GM12865 (cell line): ENCODE measurements around the gene ART4.

Source experiments
- DNase-seq: peaks from one replicate; pipeline ENCODE4 v3.0.0; 2010; ENCODE audit warnings: low read depth
- H3K4me3 ChIP-seq: 2 replicates; pipeline ENCODE4 v1.5.1; 2011; ENCODE audit warnings: mild to moderate bottlenecking, low read depth, low read length, control low read depth
- TF ChIP-seq, protein P1 (sequence below): IDR thresholded peaks from 2 replicates; pipeline ENCODE4 v1.5.1; 2011; ENCODE audit warnings: low read length, control low read depth, low read depth, inconsistent platforms; ENCODE audit not compliant: insufficient read depth; ENCODE audit errors: missing control alignments

The ART4 gene

DNA sequence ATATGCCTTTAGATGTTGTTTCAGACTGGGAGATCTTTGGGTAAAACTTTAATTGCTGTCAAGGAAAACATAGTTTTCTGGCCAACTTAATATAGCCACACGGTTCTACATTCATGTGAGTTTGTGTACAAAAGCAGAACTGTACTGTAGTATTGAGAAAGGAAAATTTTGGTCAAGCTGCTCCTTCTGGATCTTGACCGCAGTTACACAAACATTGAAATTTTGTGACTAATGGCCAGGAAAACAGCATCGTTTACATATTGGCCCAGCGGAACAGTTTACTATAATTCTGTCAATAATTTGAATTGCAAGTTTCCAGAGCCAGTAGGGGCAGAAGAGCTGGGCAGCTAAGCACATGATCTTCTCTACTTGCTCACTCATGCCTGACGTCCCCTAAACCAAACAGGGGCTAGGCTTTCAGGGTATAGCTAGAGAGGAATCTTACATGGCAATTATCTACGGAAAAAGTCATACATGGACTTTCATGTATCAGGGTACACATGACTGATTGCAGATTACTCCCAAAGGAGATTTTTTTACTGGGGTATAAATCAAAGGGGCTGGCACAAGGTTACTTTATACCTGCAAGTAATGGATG, 11.4 kb upstream of the ART4 start:
- H3K4me3 ChIP-seq: no peak overlapping the region
- TF ChIP-seq, protein P1, sequence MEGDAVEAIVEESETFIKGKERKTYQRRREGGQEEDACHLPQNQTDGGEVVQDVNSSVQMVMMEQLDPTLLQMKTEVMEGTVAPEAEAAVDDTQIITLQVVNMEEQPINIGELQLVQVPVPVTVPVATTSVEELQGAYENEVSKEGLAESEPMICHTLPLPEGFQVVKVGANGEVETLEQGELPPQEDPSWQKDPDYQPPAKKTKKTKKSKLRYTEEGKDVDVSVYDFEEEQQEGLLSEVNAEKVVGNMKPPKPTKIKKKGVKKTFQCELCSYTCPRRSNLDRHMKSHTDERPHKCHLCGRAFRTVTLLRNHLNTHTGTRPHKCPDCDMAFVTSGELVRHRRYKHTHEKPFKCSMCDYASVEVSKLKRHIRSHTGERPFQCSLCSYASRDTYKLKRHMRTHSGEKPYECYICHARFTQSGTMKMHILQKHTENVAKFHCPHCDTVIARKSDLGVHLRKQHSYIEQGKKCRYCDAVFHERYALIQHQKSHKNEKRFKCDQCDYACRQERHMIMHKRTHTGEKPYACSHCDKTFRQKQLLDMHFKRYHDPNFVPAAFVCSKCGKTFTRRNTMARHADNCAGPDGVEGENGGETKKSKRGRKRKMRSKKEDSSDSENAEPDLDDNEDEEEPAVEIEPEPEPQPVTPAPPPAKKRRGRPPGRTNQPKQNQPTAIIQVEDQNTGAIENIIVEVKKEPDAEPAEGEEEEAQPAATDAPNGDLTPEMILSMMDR: no peak
- DNase-seq: peak; percentile 22

DNA sequence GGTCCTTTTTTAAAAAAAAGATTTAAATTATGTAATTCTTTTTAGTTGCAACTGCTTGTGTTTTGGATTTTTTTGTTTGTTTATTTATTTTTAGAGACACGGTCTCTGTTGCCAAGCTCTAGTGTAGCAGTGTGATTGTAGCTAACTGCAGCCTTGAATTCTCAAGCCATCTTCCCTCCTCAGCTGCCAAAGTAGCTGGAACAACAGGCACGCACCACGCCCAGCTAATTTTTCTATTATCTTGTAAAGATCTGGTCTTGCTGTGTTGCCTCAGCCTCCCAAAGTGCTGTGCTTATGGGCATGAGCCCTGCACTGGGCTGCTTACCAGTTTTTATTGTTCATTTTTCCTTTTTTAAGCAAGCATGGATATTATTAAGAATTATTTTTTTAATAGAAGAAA, 10.6 kb upstream of the ART4 start:
- TF ChIP-seq, protein P1: no peak
- DNase-seq: no peak
- H3K4me3 ChIP-seq: no peak overlapping the region

DNA sequence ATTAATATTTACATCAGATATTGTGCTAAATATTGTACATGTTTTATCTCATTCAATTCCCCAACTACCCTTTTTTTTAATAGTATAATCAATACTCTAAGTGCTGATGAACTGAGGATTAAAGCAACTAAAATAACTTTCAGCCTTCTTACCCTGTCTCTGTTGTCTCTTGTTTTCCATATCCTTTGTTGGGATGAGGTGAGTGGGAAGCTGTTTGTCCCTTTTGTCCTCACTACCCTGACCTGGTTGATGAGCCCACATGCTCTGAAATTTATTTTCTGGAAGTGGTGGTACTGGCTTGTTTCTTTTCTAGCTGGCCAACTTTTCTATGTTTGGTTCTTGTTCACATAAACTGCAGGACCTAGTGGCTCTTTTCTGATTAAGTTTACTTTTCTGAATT, 9.6 kb upstream of the ART4 start:
- TF ChIP-seq, protein P1: no peak
- H3K4me3 ChIP-seq: no peak overlapping the region
- no peak for DNase-seq

DNA sequence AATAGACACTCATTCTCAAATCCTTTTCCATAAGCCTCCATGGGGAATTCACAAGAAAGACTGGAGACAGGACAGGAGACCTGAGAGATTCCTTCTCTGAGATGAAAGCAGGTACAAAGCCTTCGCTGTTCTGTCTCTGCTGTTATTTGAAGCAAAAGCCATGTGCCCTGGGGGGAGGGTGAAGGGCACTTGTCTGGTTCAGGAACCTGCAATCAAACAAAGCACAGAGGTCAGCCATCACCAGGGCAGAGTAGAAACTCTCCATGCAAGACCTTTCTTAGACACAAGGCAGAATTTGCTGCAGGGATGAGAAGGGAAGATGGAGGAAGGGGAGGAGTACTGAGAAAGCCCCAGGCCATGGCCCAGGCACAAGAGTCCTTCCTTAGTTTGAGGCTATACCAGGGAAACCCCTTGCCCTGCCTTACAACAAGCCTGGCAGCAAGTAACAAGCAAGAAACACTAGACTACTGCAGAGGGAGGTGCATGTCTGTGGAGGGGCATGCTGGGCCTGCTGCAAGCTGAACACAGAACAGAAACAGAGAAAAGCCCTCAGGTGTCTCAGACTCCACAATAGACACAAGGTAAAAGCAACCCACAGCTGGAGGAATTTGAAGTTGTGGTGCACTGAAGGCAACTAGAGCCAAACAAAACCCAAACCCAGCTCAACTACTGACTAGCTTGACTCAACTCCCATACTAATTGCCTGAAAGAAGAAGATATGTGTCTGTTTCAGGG, 7.8 kb upstream of the ART4 start:
- DNase-seq: peak; percentile 69
- TF ChIP-seq, protein P1: no peak

DNA sequence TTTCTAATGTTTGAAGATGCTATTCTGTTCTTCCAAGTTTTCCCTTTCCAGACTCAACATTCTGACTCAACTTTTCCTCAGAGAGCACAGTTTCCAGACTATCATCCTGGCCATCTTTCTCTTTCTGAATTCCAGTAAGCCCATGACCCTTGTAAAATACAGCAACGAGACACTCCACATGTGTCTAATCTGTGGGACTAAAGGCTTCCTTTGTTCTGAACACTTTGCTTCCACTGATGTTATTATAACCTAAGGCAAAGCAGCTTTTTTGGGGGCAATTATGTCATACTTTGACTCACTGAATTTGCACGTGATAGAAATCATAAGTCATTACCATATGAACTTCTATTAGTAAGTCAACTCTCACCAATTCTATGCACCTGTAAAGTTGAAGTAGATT, 6.3 kb upstream of the ART4 start:
- TF ChIP-seq, protein P1: no peak
- no peak overlapping the region for H3K4me3 ChIP-seq
- no peak for DNase-seq

More for the DNA sequence above, 7.8 kb upstream of the ART4 start:
- no peak overlapping the region for H3K4me3 ChIP-seq

DNA sequence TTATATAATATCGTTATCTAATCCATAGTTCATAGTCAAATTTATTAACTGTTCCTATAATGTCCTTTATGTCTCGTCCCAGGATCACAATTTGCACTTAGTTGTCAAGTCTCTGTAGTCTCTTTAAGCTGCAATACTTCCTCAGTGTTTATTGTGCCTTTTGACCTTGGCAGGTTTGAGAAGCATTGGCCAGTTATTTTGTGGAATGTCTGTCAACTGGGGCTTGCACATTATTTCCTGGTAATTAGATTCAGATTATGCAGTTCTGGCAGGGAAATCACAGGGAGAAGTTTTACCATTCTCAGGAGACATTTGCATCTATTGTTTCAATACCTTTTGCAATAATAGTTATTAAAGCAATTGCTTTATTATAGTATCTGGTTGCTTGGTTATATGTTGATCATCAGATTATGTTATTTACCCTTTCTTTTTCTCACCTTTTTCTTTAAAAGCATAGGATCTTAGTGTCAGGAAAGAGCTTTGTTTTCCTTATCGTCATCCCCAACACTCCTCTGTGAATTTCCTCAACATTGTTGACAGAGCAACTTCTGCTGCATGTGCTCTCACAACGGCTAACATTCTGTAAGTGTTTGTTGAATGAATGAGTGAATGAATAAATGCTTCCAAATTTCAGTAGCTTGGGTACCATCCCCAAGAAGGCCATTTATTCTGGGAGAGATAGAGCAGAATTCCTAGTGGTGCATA, 3.7 kb upstream of the ART4 start:
- TF ChIP-seq, protein P1: no peak
- DNase-seq: no peak

More for the DNA sequence above, 3.7 kb upstream of the ART4 start:
- no peak overlapping the region for H3K4me3 ChIP-seq
